Endothelial cell of umbilical vein (primary cell): ENCODE results near the gene EPC2. TPM values are rescaled to one million over a fixed set of nuclear protein-coding genes. Genes with fewer than 3 reads are reported as not detected.

Experiments
- BruUV-seq: library from RNA; stranded (reverse); fragments of 400-500 nt; replicated peaks from 2 replicates; lab custom pipeline; 2021; lab: Mats Ljungman, UMichigan
- CTCF ChIA-PET: fragments of 300-600, 350-600 bp; sonication (Branson Sonifier 250); formaldehyde crosslinking; loops from one replicate; lab custom pipeline; 2021; ENCODE audit warnings: antibody characterized with exemption, inconsistent platforms; lab: Charles Lee
- POLR2A ChIA-PET: fragments of 300-600, 350-600 bp; sonication (Branson Sonifier 250); formaldehyde crosslinking; loops from one replicate; lab custom pipeline; 2021; ENCODE audit warnings: antibody characterized with exemption, inconsistent platforms; lab: Charles Lee
- DNase-seq: peaks from one replicate; pipeline ENCODE4 v3.0.0-alpha.2; 2011; ENCODE audit warnings: low read depth, low spot score
- FAIRE-seq: peaks from 2 replicates; lab custom pipeline; 2011; peaks lifted over from hg19 to GRCh38; lab: Jason Lieb, UNC
- H2AFZ ChIP-seq: 2 replicates; pipeline ENCODE4 v1.6.0; 2012; ENCODE audit warnings: low read depth, low read length, control low read depth, inconsistent platforms
- H3K27ac ChIP-seq: 2 replicates; pipeline ENCODE4 v1.5.1; 2011; ENCODE audit warnings: low read depth, mild to moderate bottlenecking, control low read depth, low read length, moderate library complexity; ENCODE audit not compliant: insufficient read depth
- H3K27me3 ChIP-seq, 2 experiments: 2 replicates each; pipeline versions ENCODE4 v1.6.0 to v1.6.1; 2011; ENCODE audit warnings: low read length in 2 of 2, mixed read lengths in 1 of 2; ENCODE audit not compliant: control insufficient read depth in 2 of 2, insufficient read depth in 2 of 2
- H3K36me3 ChIP-seq, 2 experiments: 2 replicates in 1 of 2; 3 replicates in 1 of 2; pipeline ENCODE4 v1.5.1; 2011; ENCODE audit warnings: low read length in 2 of 2, mild to moderate bottlenecking in 1 of 2, moderate library complexity in 1 of 2; ENCODE audit not compliant: control insufficient read depth in 2 of 2, insufficient read depth in 2 of 2; ENCODE audit errors: extremely low read depth in 1 of 2
- H3K4me1 ChIP-seq: 3 replicates; pipeline ENCODE4 v1.5.1; 2011; ENCODE audit warnings: mild to moderate bottlenecking, low read length; ENCODE audit not compliant: control insufficient read depth, insufficient read depth; ENCODE audit errors: extremely low read depth
- H3K4me2 ChIP-seq: 2 replicates; pipeline ENCODE4 v1.6.1; 2011; ENCODE audit warnings: low read length, control low read depth, mixed read lengths; ENCODE audit not compliant: insufficient read depth
- H3K4me3 ChIP-seq, 3 experiments: fragments of 200-600 bp in 1 of 3; sonication (generic), shearing (Covaris generic) in 1 of 3; replicated peaks in 1 of 3; 2 replicates each; pipeline ENCODE4 v1.5.1; 2011 to 2016; ENCODE audit warnings: control low read depth in 3 of 3, low read length in 3 of 3, mild to moderate bottlenecking in 2 of 3, inconsistent platforms in 1 of 3, low read depth in 1 of 3, moderate library complexity in 1 of 3; ENCODE audit not compliant: insufficient read depth in 1 of 3
- H3K79me2 ChIP-seq: 2 replicates; pipeline ENCODE4 v1.6.0; 2012; ENCODE audit warnings: low read length, inconsistent platforms; ENCODE audit not compliant: control insufficient read depth, insufficient read depth
- H3K9ac ChIP-seq: replicated peaks from 2 replicates; pipeline ENCODE3; 2011; ENCODE audit warnings: low read length, control low read depth; ENCODE audit not compliant: insufficient read depth; ENCODE audit errors: extremely low read depth
- H3K9me1 ChIP-seq: replicated peaks from 3 replicates; pipeline ENCODE4 v1.6.0; 2011; ENCODE audit warnings: mild to moderate bottlenecking, low read length; ENCODE audit not compliant: control insufficient read depth, insufficient read depth; ENCODE audit errors: extremely low read depth
- H3K9me3 ChIP-seq: replicated peaks from 2 replicates; pipeline ENCODE4 v1.5.1; 2012; ENCODE audit warnings: low read length, inconsistent platforms; ENCODE audit not compliant: control insufficient read depth, insufficient read depth
- H4K20me1 ChIP-seq: replicated peaks from 2 replicates; pipeline ENCODE3; 2011; ENCODE audit warnings: mild to moderate bottlenecking, low read length; ENCODE audit not compliant: control insufficient read depth, insufficient read depth; ENCODE audit errors: extremely low read depth
- EZH2 ChIP-seq: IDR thresholded peaks from 2 replicates; pipeline ENCODE4 v1.6.1; 2012; ENCODE audit warnings: borderline replicate concordance, low read depth, mild to moderate bottlenecking, moderate library complexity, low read length, inconsistent platforms; ENCODE audit not compliant: severe bottlenecking
- FOS ChIP-seq: IDR thresholded peaks from 2 replicates; pipeline ENCODE4 v1.6.1; 2011; ENCODE audit warnings: mild to moderate bottlenecking, low read length, moderate library complexity, borderline replicate concordance; ENCODE audit not compliant: insufficient read depth
- GATA2 ChIP-seq: IDR thresholded peaks from 2 replicates; pipeline ENCODE4 v1.7.0; 2011; ENCODE audit warnings: low read depth, mild to moderate bottlenecking, moderate library complexity, mixed read lengths, low read length; ENCODE audit not compliant: insufficient read length, insufficient read depth
- JUN ChIP-seq: IDR thresholded peaks from 2 replicates; pipeline ENCODE4 v1.6.1; 2011; ENCODE audit warnings: borderline replicate concordance, low read depth; ENCODE audit not compliant: insufficient read length, insufficient read depth
- MAX ChIP-seq: IDR thresholded peaks from 2 replicates; pipeline ENCODE4 v1.6.1; 2011; ENCODE audit not compliant: insufficient read depth, insufficient read length
- dilution Hi-C: fragments of 300-500 bp; cut with MboI; formaldehyde crosslinking; loops from one replicate; pipeline ENCODE4 v1.15.0; 2019; ENCODE audit warnings: low sequenced_read_pairs; ENCODE audit not compliant: extremely low pct_ligation_motif_present
- intact Hi-C: fragments of 100-400 bp; cut with micrococcal nuclease; formaldehyde crosslinking; loops from one replicate; pipeline ENCODE4 v1.10.0; 2022
- polyA plus RNA-seq, 4 experiments: library from polyadenylated mRNA; depleted of rRNA in 3 of 4; stranded (reverse) in 3 of 4; unstranded in 1 of 4; fragments of >200 nt; gene quantifications; 2 replicates each; pipeline versions ENCODE4 v1.2.1 to v1.2.3, GENCODE V29; 2011 to 2012; ENCODE audit warnings: missing spikeins in 1 of 4
- total RNA-seq: library from RNA; stranded (reverse); gene quantifications from 2 replicates; pipeline ENCODE4 v1.2.3, GENCODE V29; 2021

Gene EPC2
- total and polyA plus RNA-seq, 2 donors (not counting 3 experiments of a cell fraction or from before 2014, with no cell fraction given): 15.1 to 25.2 TPM

DNA sequence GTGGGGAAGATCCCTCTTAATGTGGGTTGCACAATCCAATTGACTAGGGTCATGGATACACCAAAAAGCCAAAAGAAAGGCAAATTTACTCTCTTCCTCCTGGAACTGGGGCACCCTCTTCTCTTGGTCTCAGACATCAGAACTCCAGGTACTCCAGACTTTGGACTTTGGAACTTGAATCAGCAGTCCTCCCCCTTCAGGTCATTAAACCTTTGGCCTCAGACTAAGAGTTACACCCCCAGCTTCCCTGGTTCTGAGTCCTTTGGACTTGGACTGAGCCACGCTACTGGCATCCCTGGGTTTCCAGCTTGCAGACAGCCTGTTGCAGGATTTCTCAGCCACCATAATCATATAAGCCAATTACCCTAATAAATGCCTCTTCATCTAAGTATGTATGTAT lies 179.6 kb downstream of the EPC2 start:
- TF ChIP-seq JUN (no peak), MAX (no peak)
- Histone ChIP-seq H3K79me2 (no peaks in the 10 kb centered on the region), H3K27ac (no peak overlapping the region), H3K4me2 (no peak overlapping the region), H3K9me3 (no peaks in the 10 kb centered on the region), H2AFZ (no peak overlapping the region), H3K4me1 (peaks cover 6% of the 10 kb centered on the region), H3K27me3 (peaks cover 0 to 2% of the 10 kb centered on the region in 2 experiments), H3K4me3 (no peak overlapping the region), H4K20me1 (no peaks in the 10 kb centered on the region), H3K36me3 (no peaks in the 10 kb centered on the region), H3K9ac (no peak overlapping the region), H3K9me1 (no peaks in the 10 kb centered on the region)
- intact Hi-C loops (no loop called here), dilution Hi-C loops (no loop called here)
- POLR2A ChIA-PET: no interaction called here
- no TSS peak for BruUV-seq
- no peak for DNase-seq
- FAIRE-seq: no peak
- CTCF ChIA-PET: no interaction called here

GRCh38 chr2:148826791-148827190 lies 182.2 kb downstream of the EPC2 start:
- intact Hi-C loops (no loop called here), dilution Hi-C loops (no loop called here)
- Histone ChIP-seq H3K4me3 (no peak overlapping the region), H4K20me1 (no peaks in the 10 kb centered on the region), H3K4me2 (no peak overlapping the region), H3K79me2 (no peaks in the 10 kb centered on the region), H3K27me3 (no peaks in the 10 kb centered on the region), H2AFZ (no peak overlapping the region), H3K9ac (no peak overlapping the region), H3K4me1 (peaks cover 10% of the 10 kb centered on the region), H3K9me1 (no peaks in the 10 kb centered on the region), H3K9me3 (no peaks in the 10 kb centered on the region), H3K36me3 (no peaks in the 10 kb centered on the region), H3K27ac (no peak overlapping the region)
- CTCF ChIA-PET: no interaction called here
- DNase-seq (no peak), FAIRE-seq (no peak)
- BruUV-seq: no TSS peak
- TF ChIP-seq EZH2 (no peak), GATA2 (no peak), JUN (no peak), MAX (no peak), FOS (no peak)
- POLR2A ChIA-PET: no interaction called here
